ENCODE results near the gene ADAT2. TPM values are rescaled to one million over a fixed set of nuclear protein-coding genes. Genes with fewer than 3 reads are reported as not detected.
"Not testable (repeated sequence)": the region's sequence is repeated elsewhere in the genome, so short reads cannot be mapped to it uniquely, and the experiment has no call there.

Gene ADAT2
- total RNA-seq, 2 donors from 2014 or later: 5.1 to 6.3 TPM

- DNase-seq (ENCODE audit: low spot score); intact Hi-C loops (cut with DNase I): not testable (repeated sequence)
Measured at GRCh38 chr6:143447865-143448264, 2.6 kb downstream of the ADAT2 start.

- no peak for DNase-seq (ENCODE audit: low spot score)
- intact Hi-C loops (cut with DNase I): no loop called here
Measured at GRCh38 chr6:143443096-143443495, 7.4 kb downstream of the ADAT2 start.

- no peak for DNase-seq (ENCODE audit: low spot score)
Measured at GRCh38 chr6:143441680-143442545, 8.6 kb downstream of the ADAT2 start.

GRCh38 chr6:143441010-143441409 lies 9.5 kb downstream of the ADAT2 start:
- intact Hi-C loops (cut with DNase I): no loop called here
- DNase-seq (ENCODE audit: low spot score): no peak

More at GRCh38 chr6:143441680-143442545, 8.6 kb downstream of the ADAT2 start:
- intact Hi-C loops (cut with DNase I): no loop called here

- intact Hi-C loops (cut with DNase I): loop anchor here in 1 of 2 donors (10.0 kb wide), 1 partner anchor 748 kb away; no protein-coding TSS in a partner anchor
- DNase-seq (ENCODE audit: low spot score): no peak
Measured at GRCh38 chr6:143432588-143432987, 17.9 kb downstream of the ADAT2 start.

- intact Hi-C loops (cut with DNase I): loop anchor here in 1 of 2 donors (10.0 kb wide), 1 partner anchor 746 kb away; no protein-coding TSS in a partner anchor
- no peak for DNase-seq (ENCODE audit: low spot score)
Measured at GRCh38 chr6:143431226-143431625, 19.3 kb downstream of the ADAT2 start.

GRCh38 chr6:143429970-143430369 lies 20.5 kb downstream of the ADAT2 start:
- intact Hi-C loops (cut with DNase I): loop anchor here (5.0 to 10.0 kb wide), 3 partner anchors 738 to 945 kb away; no protein-coding TSS in a partner anchor
- DNase-seq (ENCODE audit: low spot score): no peak

GRCh38 chr6:143427109-143427817 lies 23.2 kb downstream of the ADAT2 start:
- DNase-seq (ENCODE audit: low spot score): peak; percentile 90
- intact Hi-C loops (cut with DNase I): loop anchor here (5.0 to 10.0 kb wide), 2 partner anchors 735 to 942 kb away; no protein-coding TSS in a partner anchor

- intact Hi-C loops (cut with DNase I): loop anchor here (5.0 to 10.0 kb wide), 2 partner anchors 734 to 941 kb away; no protein-coding TSS in a partner anchor
- no peak for DNase-seq (ENCODE audit: low spot score)
Measured at GRCh38 chr6:143426026-143426425, 24.5 kb downstream of the ADAT2 start.

GRCh38 chr6:143419526-143419925 lies 31.0 kb downstream of the ADAT2 start:
- intact Hi-C loops (cut with DNase I): no loop called here
- DNase-seq (ENCODE audit: low spot score): no peak

GRCh38 chr6:143414769-143415168 lies 35.7 kb downstream of the ADAT2 start:
- no peak for DNase-seq (ENCODE audit: low spot score)
- intact Hi-C loops (cut with DNase I): no loop called here

GRCh38 chr6:143410859-143411270 lies 39.6 kb downstream of the ADAT2 start:
- no peak for DNase-seq (ENCODE audit: low spot score)
- intact Hi-C loops (cut with DNase I): no loop called here

- DNase-seq (ENCODE audit: low spot score): no peak
- intact Hi-C loops (cut with DNase I): no loop called here
Measured at GRCh38 chr6:143408787-143409162, 41.7 kb downstream of the ADAT2 start.

- intact Hi-C loops (cut with DNase I): no loop called here
- DNase-seq (ENCODE audit: low spot score): no peak
Measured at GRCh38 chr6:143408151-143408786, 42.2 kb downstream of the ADAT2 start.

- intact Hi-C loops (cut with DNase I): no loop called here
- no peak for DNase-seq (ENCODE audit: low spot score)
Measured at GRCh38 chr6:143406673-143407072, 43.8 kb downstream of the ADAT2 start.

- intact Hi-C loops (cut with DNase I): no loop called here
- no peak for DNase-seq (ENCODE audit: low spot score)
Measured at GRCh38 chr6:143405373-143406154, 44.9 kb downstream of the ADAT2 start.

- intact Hi-C loops (cut with DNase I): no loop called here
- no peak for DNase-seq (ENCODE audit: low spot score)
Measured at GRCh38 chr6:143402721-143403336, 47.7 kb downstream of the ADAT2 start.

GRCh38 chr6:143401636-143402370 lies 48.7 kb downstream of the ADAT2 start:
- DNase-seq (ENCODE audit: low spot score): no peak
- intact Hi-C loops (cut with DNase I): no loop called here

Data from posterior vena cava (tissue), 2 donors.